Natural killer cell (primary cell): ENCODE measurements around the gene HCFC2. TPM values are rescaled to one million over a fixed set of nuclear protein-coding genes. Genes with fewer than 3 reads are reported as not detected.

ENCODE experiments used
- ATAC-seq, 3 donors: fragments of 150-1000 bp in 2 of 3; fragments of 200-7000 bp in 1 of 3; cut with Tn5 transposase; 1 replicate in 1 of 3; 2 replicates in 2 of 3; pipeline ENCODE4 v1.10.0; 2021; ENCODE audit warnings: mild to moderate bottlenecking in 2 of 3, moderate library complexity in 2 of 3
- DNase-seq, 2 donors: peaks; one replicate each; pipeline versions ENCODE4 v3.0.0 to v3.0.0-alpha.2; 2013 to 2021; ENCODE audit warnings: mixed read lengths in 1 of 2
- H3K27ac ChIP-seq: one replicate; pipeline ENCODE4 v1.5.1; 2013; ENCODE audit warnings: mild to moderate bottlenecking, low read length
- H3K27me3 ChIP-seq: one replicate; pipeline ENCODE4 v1.6.1; 2013; ENCODE audit warnings: low read length; ENCODE audit not compliant: control insufficient read depth, insufficient read depth
- H3K36me3 ChIP-seq: one replicate; pipeline ENCODE4 v1.6.1; 2013; ENCODE audit warnings: low read length; ENCODE audit not compliant: control insufficient read depth, insufficient read depth
- H3K4me1 ChIP-seq: one replicate; pipeline ENCODE4 v1.6.1; 2013; ENCODE audit warnings: low read length; ENCODE audit not compliant: control insufficient read depth, insufficient read depth
- H3K4me3 ChIP-seq: one replicate; pipeline ENCODE4 v1.5.1; 2013; ENCODE audit warnings: low read length
- H3K9me3 ChIP-seq: one replicate; pipeline ENCODE4 v1.6.1; 2013; ENCODE audit warnings: low read length; ENCODE audit not compliant: control insufficient read depth, insufficient read depth
- H3K27ac Mint-ChIP-seq, 2 donors: one replicate each; pipeline ENCODE4 v1.8.0; 2022; ENCODE audit warnings: mild to moderate bottlenecking in 2 of 2, mixed read lengths in 2 of 2, moderate library complexity in 1 of 2
- H3K27me3 Mint-ChIP-seq, 2 donors: one replicate each; pipeline ENCODE4 v1.8.0; 2022; ENCODE audit warnings: low read depth in 2 of 2, mixed read lengths in 2 of 2
- H3K36me3 Mint-ChIP-seq: one replicate; pipeline ENCODE4 v1.8.0; 2022; ENCODE audit warnings: mixed read lengths
- H3K4me1 Mint-ChIP-seq, 2 donors: one replicate each; pipeline ENCODE4 v1.8.0; 2022; ENCODE audit warnings: mixed read lengths in 2 of 2
- H3K4me3 Mint-ChIP-seq: one replicate; pipeline ENCODE4 v1.8.0; 2022; ENCODE audit warnings: mild to moderate bottlenecking, moderate library complexity, mixed read lengths
- H3K9me3 Mint-ChIP-seq, 2 donors: one replicate each; pipeline ENCODE4 v1.8.0; 2022; ENCODE audit warnings: mixed read lengths in 2 of 2
- CTCF ChIP-seq: fragments of 200-600 bp; IDR thresholded peaks from one replicate; pipeline ENCODE4 v1.8.0; 2022; ENCODE audit warnings: antibody characterized with exemption
- WGBS: methylation state at CpG from one replicate; pipeline ENCODE4 v1.1.7; 2013; ENCODE audit warnings: missing lambda C conversion rate; ENCODE audit not compliant: insufficient coverage; 5-methylcytosine and 5-hydroxymethylcytosine counted together
- intact Hi-C: fragments of 100-400 bp; cut with micrococcal nuclease; formaldehyde crosslinking; loops from one replicate; pipeline ENCODE4 v1.14.2; 2022
- total RNA-seq, 4 donors: library from RNA; stranded (reverse); fragments of 120-200 nt in 1 of 4; gene quantifications; one replicate each; pipeline versions ENCODE4 v1.2.3 to v1.2.4, GENCODE V29; 2013 to 2022

Gene HCFC2
- total RNA-seq, 3 donors from 2014 or later (not counting 1 experiment from before 2014, with no cell fraction given), result 20.3 to 24.4 (median 23.8) TPM

DNA sequence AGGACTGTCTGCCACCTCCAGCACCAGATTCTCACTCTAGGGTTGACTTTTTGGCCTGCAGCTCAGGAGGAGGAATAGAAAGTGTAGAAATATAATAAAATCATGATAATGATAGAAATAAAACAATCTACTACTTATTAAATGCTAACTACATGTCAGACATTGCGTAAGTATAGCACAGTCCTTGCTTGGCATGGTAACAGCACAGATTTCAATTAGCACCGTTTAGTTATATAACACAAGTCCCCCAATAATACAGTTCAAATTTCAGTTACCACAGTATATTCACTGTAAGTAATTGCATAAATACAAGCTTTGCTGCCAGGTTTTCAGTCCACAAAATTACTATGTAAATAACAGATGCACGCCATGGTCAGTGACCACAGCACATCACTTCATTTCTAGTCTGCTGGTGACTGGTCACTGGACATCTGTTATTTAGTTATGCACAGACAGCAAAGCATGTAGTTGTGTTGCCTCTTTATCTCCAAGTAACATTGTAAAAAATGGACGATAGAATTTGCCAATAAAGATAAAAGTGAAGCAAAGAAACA, 7.8 kb upstream of the HCFC2 start:
- no peak overlapping the region for H3K27ac Mint-ChIP-seq
- TF ChIP-seq CTCF, result no peak
- ATAC-seq (no peak), DNase-seq (no peak)
- peaks cover 0 to 2% of the 10 kb centered on the region in 2 donors for H3K9me3 Mint-ChIP-seq
- Histone ChIP-seq H3K36me3 (no peaks in the 10 kb centered on the region), H3K9me3 (no peaks in the 10 kb centered on the region), H3K4me3 (no peak overlapping the region), H3K27ac (no peak overlapping the region), H3K4me1 (no peaks in the 10 kb centered on the region), H3K27me3 (no peaks in the 10 kb centered on the region)
- 91% methylated on average over 4 of the region's 4 CpGs for WGBS
- H3K27me3 Mint-ChIP-seq, result peaks cover 30 to 32% of the 10 kb centered on the region in 2 donors
- H3K4me1 Mint-ChIP-seq, result no peaks in the 10 kb centered on the region
- no peak overlapping the region for H3K4me3 Mint-ChIP-seq
- intact Hi-C loops, result no loop called here
- H3K36me3 Mint-ChIP-seq, result no peaks in the 10 kb centered on the region

DNA sequence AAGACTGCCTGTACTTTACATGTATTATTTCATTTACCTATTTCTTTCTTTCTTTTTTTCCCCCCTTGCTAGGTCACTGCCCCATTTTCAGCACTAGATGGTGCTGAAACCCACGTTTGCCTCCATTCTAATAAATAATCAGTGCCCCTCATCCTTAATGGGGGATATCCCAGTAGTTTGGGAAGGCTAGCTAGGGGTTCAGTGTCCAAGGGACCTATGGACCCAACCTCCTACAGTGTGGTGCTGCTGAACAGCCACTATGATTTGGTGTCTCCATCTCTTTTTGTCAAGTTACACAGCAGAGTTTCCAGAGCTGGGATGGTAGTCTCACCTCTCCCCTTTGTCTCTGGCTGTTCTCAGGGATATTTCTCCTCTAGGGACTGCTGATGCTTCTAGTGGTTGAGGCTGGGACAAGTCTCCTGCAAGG, 6.5 kb upstream of the HCFC2 start:
- Mint-ChIP-seq H3K27me3 (peaks cover 25 to 31% of the 10 kb centered on the region in 2 donors), H3K4me3 (no peak overlapping the region)
- ATAC-seq, result peak in 2 of 3 donors; percentile 42 to 64

GRCh38 chr12:104058802-104059201, 5.5 kb upstream of the HCFC2 start:
- Mint-ChIP-seq H3K27ac (no peak overlapping the region), H3K36me3 (no peaks in the 10 kb centered on the region), H3K4me3 (no peak overlapping the region), H3K9me3 (peaks cover 0 to 2% of the 10 kb centered on the region in 2 donors), H3K4me1 (no peaks in the 10 kb centered on the region), H3K27me3 (peaks cover 18 to 28% of the 10 kb centered on the region in 2 donors)
- intact Hi-C loops, result no loop called here
- ATAC-seq (no peak), DNase-seq (no peak)
- Histone ChIP-seq H3K27ac (no peak overlapping the region), H3K27me3 (no peaks in the 10 kb centered on the region), H3K4me3 (no peak overlapping the region), H3K4me1 (peaks cover 5% of the 10 kb centered on the region), H3K36me3 (no peaks in the 10 kb centered on the region), H3K9me3 (no peaks in the 10 kb centered on the region)
- 87% methylated on average over 4 of the region's 4 CpGs for WGBS
- TF ChIP-seq CTCF, result no peak

More for the DNA sequence above, 6.5 kb upstream of the HCFC2 start:
- H3K27ac Mint-ChIP-seq, result no peak overlapping the region
- peak in 1 of 2 donors; percentile 53 for DNase-seq
- no peaks in the 10 kb centered on the region for H3K27me3 ChIP-seq
- H3K36me3 Mint-ChIP-seq, result no peaks in the 10 kb centered on the region
- H3K36me3 ChIP-seq, result no peaks in the 10 kb centered on the region
- no peaks in the 10 kb centered on the region for H3K4me1 ChIP-seq
- intact Hi-C loops, result loop anchor here (1.0 kb wide), 1 partner anchor 52 kb away; no protein-coding TSS in a partner anchor
- WGBS, result 0% methylated on average over 1 of the region's 1 CpG
- H3K9me3 Mint-ChIP-seq, result peaks cover 0 to 2% of the 10 kb centered on the region in 2 donors
- no peaks in the 10 kb centered on the region for H3K4me1 Mint-ChIP-seq
- peak; percentile 64 for TF ChIP-seq CTCF
- no peaks in the 10 kb centered on the region for H3K9me3 ChIP-seq
- no peak overlapping the region for H3K4me3 ChIP-seq
- H3K27ac ChIP-seq, result no peak overlapping the region

DNA sequence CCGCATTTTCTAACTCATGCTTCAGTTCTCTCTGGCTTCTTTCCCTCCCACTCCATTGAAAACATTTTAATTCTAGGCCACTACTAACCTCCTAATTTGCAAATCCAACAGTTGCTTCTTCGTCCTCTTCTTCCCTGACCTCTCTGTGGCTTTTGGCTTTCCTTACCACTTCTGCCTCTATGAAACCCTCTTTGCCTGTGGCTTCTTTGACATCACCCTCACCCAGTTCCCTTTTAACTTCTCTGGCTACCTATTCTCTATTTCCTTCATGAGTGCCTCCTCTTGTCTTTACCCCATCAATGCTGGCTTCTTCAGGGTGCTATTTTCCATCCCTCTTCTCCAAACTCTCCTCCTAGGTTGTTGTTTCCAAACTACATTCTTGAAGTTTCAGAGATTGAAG, 4.4 kb upstream of the HCFC2 start:
- Histone ChIP-seq H3K4me3 (no peak overlapping the region), H3K27ac (no peak overlapping the region), H3K36me3 (no peaks in the 10 kb centered on the region), H3K9me3 (no peaks in the 10 kb centered on the region), H3K4me1 (peaks cover 6% of the 10 kb centered on the region), H3K27me3 (no peaks in the 10 kb centered on the region)
- H3K9me3 Mint-ChIP-seq, result peaks cover 0 to 2% of the 10 kb centered on the region in 2 donors
- WGBS, result 51% methylated on average over 2 of the region's 2 CpGs
- ATAC-seq (no peak), DNase-seq (no peak)
- TF ChIP-seq CTCF, result no peak
- H3K4me3 Mint-ChIP-seq, result no peak overlapping the region
- H3K27me3 Mint-ChIP-seq, result peaks cover 13 to 23% of the 10 kb centered on the region in 2 donors
- intact Hi-C loops, result loop anchor here (5.0 kb wide), 1 partner anchor 227 kb away; no protein-coding TSS in a partner anchor
- peaks cover 1 to 5% of the 10 kb centered on the region in 2 donors for H3K4me1 Mint-ChIP-seq
- no peak overlapping the region for H3K27ac Mint-ChIP-seq
- no peaks in the 10 kb centered on the region for H3K36me3 Mint-ChIP-seq
